SK-N-SH (cell line): ENCODE data around the gene AK5.

Source experiments
- CHD2 ChIP-seq: fragments of 150-350 bp; IDR thresholded peaks from 2 replicates; pipeline ENCODE4 v1.6.1; 2018; ENCODE audit warnings: low read length; ENCODE audit not compliant: partially characterized antibody
- CTCF ChIP-seq: fragments of 200-600 bp; sonication (generic); IDR thresholded peaks from 2 replicates; pipeline ENCODE4 v1.6.1; 2017; ENCODE audit warnings: antibody characterized with exemption, mild to moderate bottlenecking, moderate library complexity
- EP300 ChIP-seq, 2 experiments: IDR thresholded peaks; 2 replicates each; pipeline versions ENCODE4 v1.4.0 to v1.6.1; 2012; ENCODE audit warnings: borderline replicate concordance in 1 of 2, low read depth in 1 of 2, low read length in 1 of 2
- FOXM1 ChIP-seq: IDR thresholded peaks from 2 replicates; pipeline ENCODE4 v1.4.0; 2012; ENCODE audit warnings: low read depth, mild to moderate bottlenecking
- GABPA ChIP-seq: IDR thresholded peaks from 2 replicates; pipeline ENCODE4 v1.4.0; 2012; ENCODE audit warnings: low read depth, mild to moderate bottlenecking
- MAX ChIP-seq: IDR thresholded peaks from 2 replicates; pipeline ENCODE4 v1.4.0; 2012; ENCODE audit warnings: low read depth
- MXI1 ChIP-seq: IDR thresholded peaks from 2 replicates; pipeline ENCODE4 v1.6.1; 2012; ENCODE audit warnings: mild to moderate bottlenecking, low read depth, low read length, improper control_type of control experiment
- NRF1 ChIP-seq: IDR thresholded peaks from 2 replicates; pipeline ENCODE4 v1.6.1; 2012; ENCODE audit warnings: low read depth, mild to moderate bottlenecking, low read length
- POLR2AphosphoS5 ChIP-seq: IDR thresholded peaks from 2 replicates; pipeline ENCODE4 v1.6.1; 2012; ENCODE audit warnings: low read depth, low read length
- RFX5 ChIP-seq: IDR thresholded peaks from 2 replicates; pipeline ENCODE4 v1.6.1; 2012; ENCODE audit warnings: mild to moderate bottlenecking, improper control_type of control experiment, low read length
- SMC3 ChIP-seq: IDR thresholded peaks from 2 replicates; pipeline ENCODE4 v1.6.1; 2012; ENCODE audit warnings: low read depth, low read length, improper control_type of control experiment
- TAF1 ChIP-seq: IDR thresholded peaks from 2 replicates; pipeline ENCODE4 v1.6.1; 2012; ENCODE audit warnings: low read depth, mild to moderate bottlenecking, low read length, moderate library complexity, borderline replicate concordance
- TCF12 ChIP-seq: IDR thresholded peaks from 2 replicates; pipeline ENCODE4 v1.4.0; 2012
- YY1 ChIP-seq: IDR thresholded peaks from 2 replicates; pipeline ENCODE4 v1.4.0; 2012; ENCODE audit warnings: low read depth, mild to moderate bottlenecking

DNA sequence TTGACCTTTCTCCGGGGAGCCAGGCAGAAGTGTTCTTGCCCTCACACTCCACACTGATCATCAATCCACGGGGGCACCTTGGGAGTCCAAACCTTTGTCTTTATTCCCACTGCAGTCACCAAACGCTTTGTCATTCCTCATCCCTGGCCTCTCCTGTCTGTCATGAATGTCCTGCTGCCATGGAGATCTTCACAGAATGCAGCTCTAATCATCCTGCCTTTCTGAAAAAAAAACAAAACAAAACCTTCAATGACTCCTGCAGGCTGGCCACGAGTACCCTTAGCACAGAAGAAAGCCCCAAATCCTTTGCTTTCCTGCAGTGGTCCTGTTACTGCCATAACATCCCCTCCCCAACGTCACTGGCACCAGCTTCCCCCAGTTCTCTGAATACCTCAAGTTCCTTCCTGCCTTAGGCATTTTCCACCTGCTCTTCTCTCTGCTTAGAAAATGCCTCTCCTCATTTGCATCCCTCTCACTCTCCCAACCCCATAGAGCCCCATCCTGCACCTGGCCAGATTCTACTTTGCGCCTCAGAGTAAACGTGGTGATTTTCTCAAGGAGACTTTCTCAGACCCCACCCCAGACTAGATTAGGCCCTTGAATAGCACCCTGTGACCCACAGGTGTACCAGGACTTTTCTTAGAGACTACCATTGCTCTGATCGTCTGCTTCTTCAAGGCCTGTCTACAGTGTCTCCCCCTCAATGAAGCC is 131.2 kb downstream of the AK5 start:
- no peak for TF ChIP-seq TAF1
- no peak for TF ChIP-seq POLR2AphosphoS5
- no peak for TF ChIP-seq CTCF
- no peak for TF ChIP-seq MXI1
- no peak for TF ChIP-seq RFX5
- no peak for TF ChIP-seq EP300 (IDR thresholded peaks at IDR 0.05; ENCODE audit: borderline replicate concordance in 1 of 2, low read depth in 1 of 2, low read length in 1 of 2)
- no peak for TF ChIP-seq CHD2
- TF ChIP-seq YY1 = no peak
- TF ChIP-seq SMC3 = no peak
- no peak for TF ChIP-seq FOXM1
- TF ChIP-seq GABPA = no peak
- no peak for TF ChIP-seq TCF12
- TF ChIP-seq NRF1 = no peak
- no peak for TF ChIP-seq MAX
